ENCODE results near the gene PIP5KL1.
"Not testable (repeated sequence)": the region's sequence is repeated elsewhere in the genome, so short reads cannot be mapped to it uniquely, and the experiment has no call there.

Gene PIP5KL1

GRCh38 chr9:127892831-127893230 is 37.7 kb downstream of the PIP5KL1 start:
- DNase-seq: no peak

- DNase-seq: no peak
Measured at GRCh38 chr9:127890053-127890452, 40.5 kb downstream of the PIP5KL1 start.

GRCh38 chr9:127887792-127888191 is 42.8 kb downstream of the PIP5KL1 start:
- no peak for DNase-seq

- DNase-seq: no peak
Measured at GRCh38 chr9:127886401-127886972, 44.1 kb downstream of the PIP5KL1 start.

- DNase-seq: no peak
Measured at GRCh38 chr9:127885508-127886281, 44.9 kb downstream of the PIP5KL1 start.

- DNase-seq: no peak
Measured at GRCh38 chr9:127884976-127885490, 45.5 kb downstream of the PIP5KL1 start.

- no peak for DNase-seq
Measured at GRCh38 chr9:127884427-127884911, 46.1 kb downstream of the PIP5KL1 start.

- DNase-seq: no peak
Measured at GRCh38 chr9:127883959-127884358, 46.6 kb downstream of the PIP5KL1 start.

GRCh38 chr9:127881715-127882114 is 48.9 kb downstream of the PIP5KL1 start:
- not testable (repeated sequence) for DNase-seq

GRCh38 chr9:127880143-127880542 is 50.4 kb downstream of the PIP5KL1 start:
- no peak for DNase-seq

- DNase-seq: no peak
Measured at GRCh38 chr9:127878652-127879390, 51.8 kb downstream of the PIP5KL1 start.

- DNase-seq: no peak
Measured at GRCh38 chr9:127878001-127878651, 52.5 kb downstream of the PIP5KL1 start.

- no peak for DNase-seq
Measured at GRCh38 chr9:127877566-127877998, 53.0 kb downstream of the PIP5KL1 start, which contains the start of gene AK1. Gene AK1 (minus strand): TSS chr9:127877675. CDS start chr9:127874617, 3,058 bp downstream.

- DNase-seq: no peak
Measured at GRCh38 chr9:127876764-127877562, 53.6 kb downstream of the PIP5KL1 start.

- no peak for DNase-seq
Measured at GRCh38 chr9:127876026-127876763, 54.4 kb downstream of the PIP5KL1 start.

GRCh38 chr9:127875306-127875966 is 55.1 kb downstream of the PIP5KL1 start:
- no peak for DNase-seq

- DNase-seq: no peak
Measured at GRCh38 chr9:127874301-127875221, 56.0 kb downstream of the PIP5KL1 start.

GRCh38 chr9:127873886-127874285 is 56.7 kb downstream of the PIP5KL1 start:
- no peak for DNase-seq

- DNase-seq: no peak
Measured at GRCh38 chr9:127873223-127873691, 57.3 kb downstream of the PIP5KL1 start.
